ENCODE data around the gene NETO1.

NETO1 gene

GRCh38 chr18:72868585-72869225, 918 bp upstream of the NETO1 start:
- H3K9me3 ChIP-seq (replicated peaks; ENCODE audit: low read length): no peaks in the 10 kb centered on the region
- peak overlapping the region; percentile 51 for H3K4me3 ChIP-seq (ENCODE audit: low read length)
- peaks cover 5% of the 10 kb centered on the region for H3K27me3 ChIP-seq (ENCODE audit: control insufficient read depth, insufficient read depth, low read length)
- no peak overlapping the region for H3K9ac ChIP-seq (ENCODE audit: low read depth, low read length)
- no peaks in the 10 kb centered on the region for H3K36me3 ChIP-seq (ENCODE audit: insufficient read depth, low read length)
- H3K4me2 ChIP-seq (ENCODE audit: low read length): no peak overlapping the region
- H3K4me1 ChIP-seq (ENCODE audit: control insufficient read depth, insufficient read depth, low read length): no peaks in the 10 kb centered on the region

DNA sequence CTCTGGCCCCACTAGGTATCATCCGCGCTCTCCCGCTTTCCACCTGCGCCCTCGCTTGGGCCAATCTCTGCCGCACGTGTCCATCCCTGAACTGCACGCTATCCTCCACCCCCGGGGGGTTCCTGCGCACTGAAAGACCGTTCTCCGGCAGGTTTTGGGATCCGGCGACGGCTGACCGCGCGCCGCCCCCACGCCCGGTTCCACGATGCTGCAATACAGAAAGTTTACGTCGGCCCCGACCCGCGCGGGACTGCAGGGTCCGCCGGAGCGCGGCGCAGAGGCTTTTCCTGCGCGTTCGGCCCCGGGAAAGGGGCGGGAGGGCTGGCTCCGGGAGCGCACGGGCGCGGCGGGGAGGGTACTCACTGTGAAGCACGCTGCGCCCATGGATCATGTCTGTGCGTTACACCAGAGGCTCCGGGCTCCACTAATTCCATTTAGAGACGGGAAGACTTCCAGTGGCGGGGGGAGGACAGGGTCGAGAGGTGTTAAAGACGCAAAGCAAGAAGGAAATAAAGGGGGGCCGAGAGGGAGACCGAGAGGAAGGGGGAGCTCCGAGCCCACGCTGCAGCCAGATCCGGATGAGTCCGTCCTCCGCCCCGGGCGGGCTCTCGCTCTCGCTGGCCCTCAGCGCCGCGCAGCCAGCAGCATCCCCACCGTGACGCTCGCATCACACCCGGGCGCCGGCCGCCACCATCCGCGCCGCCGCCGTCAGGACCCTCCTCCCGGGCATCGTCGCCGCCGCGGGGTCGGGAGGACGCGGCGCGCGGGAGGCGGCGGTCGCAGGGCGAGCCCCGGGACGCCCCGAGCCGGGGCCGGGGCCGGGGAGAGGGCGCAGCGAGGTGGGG, 664 bp downstream of the NETO1 start:
- H3K4me2 ChIP-seq (ENCODE audit: low read length): no peak overlapping the region
- peaks cover 5% of the 10 kb centered on the region for H3K27me3 ChIP-seq (ENCODE audit: control insufficient read depth, insufficient read depth, low read length)
- no peaks in the 10 kb centered on the region for H3K4me1 ChIP-seq (ENCODE audit: control insufficient read depth, insufficient read depth, low read length)
- peak overlapping the region; percentile 49 for H3K4me3 ChIP-seq (ENCODE audit: low read length)
- H3K9ac ChIP-seq (ENCODE audit: low read depth, low read length): no peak overlapping the region
- H3K9me3 ChIP-seq (replicated peaks; ENCODE audit: low read length): no peaks in the 10 kb centered on the region
- no peaks in the 10 kb centered on the region for H3K36me3 ChIP-seq (ENCODE audit: insufficient read depth, low read length)

DNA sequence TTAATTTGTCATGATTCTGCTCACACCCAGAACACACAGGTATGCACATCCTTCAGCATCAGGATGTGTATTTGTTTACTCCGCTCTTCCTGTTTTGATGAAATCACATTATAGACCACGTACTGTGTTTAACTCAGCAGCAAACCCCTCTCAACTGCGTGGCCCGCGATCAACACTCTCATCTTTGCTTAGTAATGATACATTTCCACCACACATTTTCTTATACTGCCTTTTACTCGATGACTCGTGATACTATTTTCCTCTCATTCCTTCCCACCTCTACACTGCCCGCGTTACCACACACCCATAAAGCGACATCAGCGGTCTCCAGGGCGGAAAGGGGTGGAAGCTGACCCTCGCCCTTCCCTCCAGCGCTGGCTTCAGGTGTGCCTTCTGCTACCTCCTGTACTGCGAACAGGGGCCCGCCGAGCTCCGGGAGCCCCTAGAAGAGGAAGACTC, 1.3 kb downstream of the NETO1 start:
- no peak overlapping the region for H3K9ac ChIP-seq (ENCODE audit: low read depth, low read length)

GRCh38 chr18:72863754-72864153, 4.0 kb downstream of the NETO1 start:
- H3K9me3 ChIP-seq (replicated peaks; ENCODE audit: low read length): no peaks in the 10 kb centered on the region
- H3K4me1 ChIP-seq (ENCODE audit: control insufficient read depth, insufficient read depth, low read length): no peaks in the 10 kb centered on the region
- H3K36me3 ChIP-seq (ENCODE audit: insufficient read depth, low read length): no peaks in the 10 kb centered on the region
- no peak overlapping the region for H3K4me3 ChIP-seq (ENCODE audit: low read length)
- H3K27me3 ChIP-seq (ENCODE audit: control insufficient read depth, insufficient read depth, low read length): peaks cover 5% of the 10 kb centered on the region
- no peak overlapping the region for H3K4me2 ChIP-seq (ENCODE audit: low read length)
- H3K9ac ChIP-seq (ENCODE audit: low read depth, low read length): no peak overlapping the region

More for the DNA sequence above, 1.3 kb downstream of the NETO1 start:
- no peaks in the 10 kb centered on the region for H3K36me3 ChIP-seq (ENCODE audit: insufficient read depth, low read length)
- H3K9me3 ChIP-seq (replicated peaks; ENCODE audit: low read length): no peaks in the 10 kb centered on the region
- H3K4me2 ChIP-seq (ENCODE audit: low read length): no peak overlapping the region
- H3K4me3 ChIP-seq (ENCODE audit: low read length): peak overlapping the region; percentile 49
- H3K4me1 ChIP-seq (ENCODE audit: control insufficient read depth, insufficient read depth, low read length): no peaks in the 10 kb centered on the region
- peaks cover 5% of the 10 kb centered on the region for H3K27me3 ChIP-seq (ENCODE audit: control insufficient read depth, insufficient read depth, low read length)

GRCh38 chr18:72859088-72859487, 8.7 kb downstream of the NETO1 start:
- peaks cover 3% of the 10 kb centered on the region for H3K9me3 ChIP-seq (replicated peaks; ENCODE audit: low read length)
- H3K4me2 ChIP-seq (ENCODE audit: low read length): no peak overlapping the region

DNA sequence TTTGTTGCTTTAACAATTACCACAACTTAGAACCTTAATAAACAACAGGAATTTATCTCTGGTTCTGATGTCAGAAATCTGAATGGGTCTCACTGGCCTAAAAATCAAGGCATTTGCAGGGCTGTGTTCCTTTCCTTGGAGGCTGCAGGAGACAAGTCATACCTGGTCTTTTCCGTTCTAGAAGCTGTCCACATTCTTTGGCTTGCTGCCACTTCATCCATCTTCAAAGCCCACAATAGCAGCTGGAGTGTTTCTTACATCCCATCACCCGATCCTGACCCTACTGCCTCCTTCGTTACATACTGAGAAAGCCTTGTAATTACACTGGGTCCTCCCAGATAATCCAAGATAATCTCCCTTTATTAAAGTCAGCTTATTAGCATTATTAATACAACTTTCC, 18.1 kb downstream of the NETO1 start:
- H3K4me1 ChIP-seq (ENCODE audit: control insufficient read depth, insufficient read depth, low read length): no peaks in the 10 kb centered on the region
- H3K27me3 ChIP-seq (ENCODE audit: control insufficient read depth, insufficient read depth, low read length): no peaks in the 10 kb centered on the region
- no peaks in the 10 kb centered on the region for H3K36me3 ChIP-seq (ENCODE audit: insufficient read depth, low read length)
- peaks cover 9% of the 10 kb centered on the region for H3K9me3 ChIP-seq (replicated peaks; ENCODE audit: low read length)
- no peak overlapping the region for H3K9ac ChIP-seq (ENCODE audit: low read depth, low read length)
- H3K4me3 ChIP-seq (ENCODE audit: low read length): no peak overlapping the region
- no peak overlapping the region for H3K4me2 ChIP-seq (ENCODE audit: low read length)

More at GRCh38 chr18:72859088-72859487, 8.7 kb downstream of the NETO1 start:
- H3K4me3 ChIP-seq (ENCODE audit: low read length): no peak overlapping the region
- H3K36me3 ChIP-seq (ENCODE audit: insufficient read depth, low read length): no peaks in the 10 kb centered on the region
- H3K9ac ChIP-seq (ENCODE audit: low read depth, low read length): no peak overlapping the region
- H3K4me1 ChIP-seq (ENCODE audit: control insufficient read depth, insufficient read depth, low read length): no peaks in the 10 kb centered on the region
- no peaks in the 10 kb centered on the region for H3K27me3 ChIP-seq (ENCODE audit: control insufficient read depth, insufficient read depth, low read length)

DNA sequence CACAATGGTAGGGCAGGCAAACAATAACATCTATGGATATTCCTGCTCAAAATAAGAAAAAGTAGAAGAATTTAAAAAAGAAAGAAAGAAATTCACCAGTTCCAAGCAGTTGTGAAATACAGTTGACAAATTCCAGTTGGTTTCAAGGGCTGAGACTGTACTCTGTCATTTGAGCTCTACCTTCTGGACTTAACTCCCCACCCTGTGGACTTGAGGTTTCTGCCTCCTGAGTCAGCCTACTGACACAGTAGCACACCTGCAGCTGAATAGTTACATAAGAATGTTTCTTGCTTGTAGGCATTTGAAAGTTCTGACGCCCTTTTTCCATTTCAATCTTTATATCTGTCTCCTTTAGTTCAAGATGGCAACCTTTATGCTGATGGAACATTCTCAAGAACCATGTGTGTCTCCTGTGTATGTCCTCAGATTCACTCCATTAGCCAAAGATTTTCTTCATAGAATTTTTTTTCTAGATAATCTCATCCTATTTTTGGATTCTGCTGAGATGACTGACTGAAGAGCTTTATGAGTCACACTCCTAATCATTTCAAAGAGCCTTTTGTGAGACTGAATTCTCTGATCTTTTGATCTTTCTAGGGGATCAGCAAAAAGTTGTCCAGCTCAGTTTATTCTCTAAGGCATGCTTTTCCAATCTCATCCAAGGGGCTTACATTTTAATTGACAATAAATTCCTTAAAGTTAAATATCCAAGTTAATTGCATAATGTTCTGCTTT, 19.1 kb downstream of the NETO1 start:
- Histone ChIP-seq H3K4me3 (ENCODE audit: low read length) (no peak overlapping the region), H3K4me2 (ENCODE audit: low read length) (no peak overlapping the region), H3K4me1 (ENCODE audit: control insufficient read depth, insufficient read depth, low read length) (no peaks in the 10 kb centered on the region), H3K27me3 (ENCODE audit: control insufficient read depth, insufficient read depth, low read length) (no peaks in the 10 kb centered on the region), H3K9ac (ENCODE audit: low read depth, low read length) (no peak overlapping the region), H3K9me3 (replicated peaks; ENCODE audit: low read length) (peaks cover 9% of the 10 kb centered on the region), H3K36me3 (ENCODE audit: insufficient read depth, low read length) (no peaks in the 10 kb centered on the region)

DNA sequence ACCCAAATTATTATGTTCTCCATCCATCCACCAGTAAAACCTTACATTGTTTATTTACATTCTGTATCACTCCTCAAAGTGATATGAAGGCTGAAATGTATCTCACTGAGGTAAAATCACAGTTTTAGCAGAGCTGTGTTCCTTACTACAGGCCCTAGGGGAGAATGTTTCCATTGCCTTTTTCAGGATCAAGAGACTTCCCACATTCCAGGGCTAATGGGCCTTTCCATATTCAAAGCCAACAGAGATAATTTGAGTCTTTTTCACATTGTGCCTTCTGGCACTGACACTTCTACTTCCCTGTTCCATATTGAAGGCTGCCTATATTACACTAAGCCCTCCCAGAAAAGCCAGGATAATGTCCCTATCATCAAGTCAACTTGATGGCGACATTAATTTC, 20.0 kb downstream of the NETO1 start:
- Histone ChIP-seq H3K27me3 (ENCODE audit: control insufficient read depth, insufficient read depth, low read length) (no peaks in the 10 kb centered on the region), H3K4me1 (ENCODE audit: control insufficient read depth, insufficient read depth, low read length) (no peaks in the 10 kb centered on the region), H3K4me2 (ENCODE audit: low read length) (no peak overlapping the region), H3K9me3 (replicated peaks; ENCODE audit: low read length) (peaks cover 10% of the 10 kb centered on the region), H3K36me3 (ENCODE audit: insufficient read depth, low read length) (no peaks in the 10 kb centered on the region), H3K4me3 (ENCODE audit: low read length) (no peak overlapping the region), H3K9ac (ENCODE audit: low read depth, low read length) (no peak overlapping the region)

- Histone ChIP-seq H3K27me3 (ENCODE audit: control insufficient read depth, insufficient read depth, low read length) (no peaks in the 10 kb centered on the region), H3K9ac (ENCODE audit: low read depth, low read length) (no peak overlapping the region), H3K9me3 (replicated peaks; ENCODE audit: low read length) (peaks cover 12% of the 10 kb centered on the region), H3K36me3 (ENCODE audit: insufficient read depth, low read length) (no peaks in the 10 kb centered on the region), H3K4me1 (ENCODE audit: control insufficient read depth, insufficient read depth, low read length) (no peaks in the 10 kb centered on the region), H3K4me3 (ENCODE audit: low read length) (no peak overlapping the region), H3K4me2 (ENCODE audit: low read length) (no peak overlapping the region)
These were observed 20.9 kb downstream of the NETO1 start for GRCh38 chr18:72846736-72847533.

DNA sequence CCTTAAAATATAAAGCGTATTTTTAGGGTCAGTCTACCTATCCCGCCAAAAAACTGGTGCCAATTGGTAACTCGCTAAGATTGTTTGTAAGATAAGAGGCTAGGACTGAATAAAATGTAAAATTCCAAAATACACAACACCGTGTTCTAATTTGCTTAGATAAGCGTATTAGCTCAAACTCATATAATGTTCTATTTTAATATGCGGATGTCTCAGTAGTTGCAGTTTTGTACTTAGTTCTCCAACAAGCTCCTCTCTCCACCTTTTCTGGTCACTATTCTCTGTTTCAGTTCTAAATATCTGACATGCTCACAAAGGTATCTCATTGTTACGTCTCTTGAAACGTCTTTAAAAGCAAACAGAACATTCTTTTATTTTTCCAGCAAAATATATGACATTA, 24.0 kb downstream of the NETO1 start:
- peaks cover 8% of the 10 kb centered on the region for H3K9me3 ChIP-seq (replicated peaks; ENCODE audit: low read length)
- no peaks in the 10 kb centered on the region for H3K4me1 ChIP-seq (ENCODE audit: control insufficient read depth, insufficient read depth, low read length)
- H3K36me3 ChIP-seq (ENCODE audit: insufficient read depth, low read length): no peaks in the 10 kb centered on the region
- H3K27me3 ChIP-seq (ENCODE audit: control insufficient read depth, insufficient read depth, low read length): no peaks in the 10 kb centered on the region
- no peak overlapping the region for H3K4me2 ChIP-seq (ENCODE audit: low read length)
- H3K4me3 ChIP-seq (ENCODE audit: low read length): no peak overlapping the region
- H3K9ac ChIP-seq (ENCODE audit: low read depth, low read length): no peak overlapping the region

DNA sequence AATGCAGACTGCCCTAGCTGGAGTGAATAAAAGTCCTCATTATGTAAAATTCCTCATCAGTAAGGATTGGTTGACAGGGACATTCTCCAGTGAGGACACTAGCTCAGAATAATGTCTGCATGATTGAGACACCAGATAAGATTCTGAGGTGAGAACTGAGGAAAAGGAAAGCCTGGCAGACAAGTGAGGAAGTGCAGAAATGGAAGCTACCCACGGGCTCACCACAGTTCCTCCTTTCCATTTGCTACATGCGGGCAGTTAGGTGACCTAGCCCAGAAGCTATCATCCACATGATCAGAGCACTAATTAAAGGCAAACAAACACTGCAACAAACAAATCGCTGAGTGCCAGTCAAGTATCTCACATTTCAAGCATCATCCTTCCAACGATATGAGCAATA, 27.7 kb downstream of the NETO1 start:
- Histone ChIP-seq H3K4me2 (ENCODE audit: low read length) (no peak overlapping the region), H3K4me3 (ENCODE audit: low read length) (no peak overlapping the region), H3K27me3 (ENCODE audit: control insufficient read depth, insufficient read depth, low read length) (no peaks in the 10 kb centered on the region), H3K9ac (ENCODE audit: low read depth, low read length) (no peak overlapping the region), H3K4me1 (ENCODE audit: control insufficient read depth, insufficient read depth, low read length) (no peaks in the 10 kb centered on the region), H3K36me3 (ENCODE audit: insufficient read depth, low read length) (no peaks in the 10 kb centered on the region), H3K9me3 (replicated peaks; ENCODE audit: low read length) (peaks cover 10% of the 10 kb centered on the region)
